HL-60 (cell line): ENCODE results near the gene ARHGAP30.

Experiments used
- CTCF ChIP-seq: IDR thresholded peaks from one replicate; pipeline ENCODE4 v1.5.1; 2011; ENCODE audit warnings: low read length, control low read depth, inconsistent platforms; ENCODE audit not compliant: insufficient read depth
- GABPA ChIP-seq: IDR thresholded peaks from 2 replicates; pipeline ENCODE4 v1.6.1; 2012; ENCODE audit warnings: low read depth

- TF ChIP-seq CTCF: no peak
- TF ChIP-seq GABPA: no peak
Observed at GRCh38 chr1:161073474-161074121, 3.9 kb upstream of the ARHGAP30 start.
